ENCODE data around the gene CRTC1. TPM values are rescaled to one million over a fixed set of nuclear protein-coding genes. Genes with fewer than 3 reads are reported as not detected.
A peak's percentile ranks its signal among the peaks of the same experiment; 100 is the strongest.

Gene CRTC1
- total and polyA plus RNA-seq, 2 experiments from 2014 or later, result 2.5 to 4.8 TPM

GRCh38 chr19:18657590-18658365, 25.7 kb upstream of the CRTC1 start:
- Histone ChIP-seq H3K4me1 (ENCODE audit: insufficient read depth) (peaks cover 7% of the 10 kb centered on the region), H3K4me2 (no peak overlapping the region), H3K4me3 (no peak overlapping the region), H3K27ac (no peak overlapping the region), H3K9me2 (replicated peaks; ENCODE audit: insufficient read depth) (no peaks in the 10 kb centered on the region), H4K20me1 (ENCODE audit: insufficient read depth, poor library complexity, severe bottlenecking) (no peaks in the 10 kb centered on the region), H3K36me3 (replicated peaks; ENCODE audit: insufficient read depth, low read depth) (no peaks in the 10 kb centered on the region), H3K27me3 (no peaks in the 10 kb centered on the region), H2AFZ (no peak overlapping the region), H3K9me3 (ENCODE audit: low read depth) (no peaks in the 10 kb centered on the region), H3K79me2 (no peaks in the 10 kb centered on the region)
- TF ChIP-seq CTCF (IDR thresholded peaks at IDR 0.05; ENCODE audit: poor library complexity) (no peak), EZH2 (IDR thresholded peaks at IDR 0.05; ENCODE audit: borderline replicate concordance) (no peak), EZH2phosphoT487 (IDR thresholded peaks at IDR 0.05; ENCODE audit: low read depth, severe bottlenecking, unreplicated experiment) (no peak)
- peak; percentile 51 for DNase-seq (ENCODE audit: low spot score)
- WGBS (ENCODE audit: low lambda C conversion rate, missing lambda C conversion rate), result 51% methylated on average over 16 of the region's 20 CpGs

GRCh38 chr19:18658366-18658855, 25.1 kb upstream of the CRTC1 start:
- Histone ChIP-seq H3K27ac (no peak overlapping the region), H3K4me3 (no peak overlapping the region), H3K9me2 (replicated peaks; ENCODE audit: insufficient read depth) (no peaks in the 10 kb centered on the region), H3K9me3 (ENCODE audit: low read depth) (no peaks in the 10 kb centered on the region), H2AFZ (no peak overlapping the region), H3K4me1 (ENCODE audit: insufficient read depth) (peaks cover 12% of the 10 kb centered on the region), H4K20me1 (ENCODE audit: insufficient read depth, poor library complexity, severe bottlenecking) (no peaks in the 10 kb centered on the region), H3K79me2 (no peaks in the 10 kb centered on the region), H3K27me3 (no peaks in the 10 kb centered on the region), H3K4me2 (no peak overlapping the region), H3K36me3 (replicated peaks; ENCODE audit: insufficient read depth, low read depth) (no peaks in the 10 kb centered on the region)
- no peak for DNase-seq (ENCODE audit: low spot score)
- 88% methylated on average over 4 of the region's 4 CpGs for WGBS (ENCODE audit: low lambda C conversion rate, missing lambda C conversion rate)
- TF ChIP-seq EZH2 (IDR thresholded peaks at IDR 0.05; ENCODE audit: borderline replicate concordance), result no peak

- no peaks in the 10 kb centered on the region for H4K20me1 ChIP-seq (ENCODE audit: insufficient read depth, poor library complexity, severe bottlenecking)
- TF ChIP-seq EZH2 (IDR thresholded peaks at IDR 0.05; ENCODE audit: borderline replicate concordance) (no peak), CTCF (IDR thresholded peaks at IDR 0.05; ENCODE audit: poor library complexity) (no peak), EZH2phosphoT487 (IDR thresholded peaks at IDR 0.05; ENCODE audit: low read depth, severe bottlenecking, unreplicated experiment) (no peak)
- 78% methylated on average over 30 of the region's 30 CpGs for WGBS (ENCODE audit: low lambda C conversion rate, missing lambda C conversion rate)
Measured at GRCh38 chr19:18659281-18660050, 24.0 kb upstream of the CRTC1 start.

More at GRCh38 chr19:18659281-18660050, 24.0 kb upstream of the CRTC1 start:
- Histone ChIP-seq H3K4me1 (ENCODE audit: insufficient read depth) (peaks cover 13% of the 10 kb centered on the region), H2AFZ (no peak overlapping the region), H3K9me2 (replicated peaks; ENCODE audit: insufficient read depth) (no peaks in the 10 kb centered on the region), H3K27me3 (no peaks in the 10 kb centered on the region), H3K4me3 (no peak overlapping the region), H3K27ac (no peak overlapping the region), H3K36me3 (replicated peaks; ENCODE audit: insufficient read depth, low read depth) (no peaks in the 10 kb centered on the region), H3K4me2 (no peak overlapping the region), H3K79me2 (no peaks in the 10 kb centered on the region), H3K9me3 (ENCODE audit: low read depth) (no peaks in the 10 kb centered on the region)
- no peak for DNase-seq (ENCODE audit: low spot score)
